ENCODE results near the gene EDIL3.

EDIL3 gene

DNA sequence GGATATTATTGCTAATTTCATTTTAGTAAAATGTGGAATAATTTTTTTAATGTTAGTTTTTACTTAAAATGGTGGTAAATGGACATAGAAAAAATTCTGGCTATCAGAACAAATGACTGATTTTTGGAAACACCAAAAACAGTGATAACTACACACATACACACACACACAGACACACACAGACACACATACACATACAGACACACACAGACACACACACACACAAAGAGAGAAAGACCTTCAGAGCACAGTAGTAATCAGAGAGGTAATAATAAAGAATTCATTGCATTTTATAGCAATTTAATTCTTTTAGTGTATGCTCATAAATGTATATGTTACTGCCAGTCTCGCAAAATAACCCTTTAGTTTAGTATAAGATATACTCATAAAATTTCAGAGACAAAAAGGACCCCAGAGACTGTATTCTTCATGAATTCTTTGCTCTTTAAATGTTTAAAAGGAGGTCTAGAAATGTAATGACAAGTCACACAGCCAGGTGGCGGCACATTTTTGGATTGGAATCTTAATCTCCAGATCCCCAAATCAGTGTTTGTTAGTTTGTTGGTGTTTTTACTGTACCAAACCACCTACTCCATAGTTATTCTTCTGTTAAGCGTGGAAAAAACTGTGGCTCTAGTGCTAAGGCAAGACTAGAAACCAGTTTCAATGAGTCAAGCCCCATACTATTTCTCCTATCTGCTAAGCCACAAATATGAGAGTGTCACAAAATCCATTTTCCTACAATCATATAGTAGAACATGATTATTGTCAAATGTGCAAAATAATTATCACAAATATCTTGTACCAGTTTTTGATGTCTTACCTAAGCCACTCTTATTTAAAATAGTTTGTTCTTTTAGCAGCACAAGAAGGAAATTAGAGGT, 109.9 kb downstream of the EDIL3 start:
- DNase-seq (ENCODE audit: insufficient read length, low spot score) (no peak), FAIRE-seq (peak; percentile 58)
- TF ChIP-seq, protein P1, sequence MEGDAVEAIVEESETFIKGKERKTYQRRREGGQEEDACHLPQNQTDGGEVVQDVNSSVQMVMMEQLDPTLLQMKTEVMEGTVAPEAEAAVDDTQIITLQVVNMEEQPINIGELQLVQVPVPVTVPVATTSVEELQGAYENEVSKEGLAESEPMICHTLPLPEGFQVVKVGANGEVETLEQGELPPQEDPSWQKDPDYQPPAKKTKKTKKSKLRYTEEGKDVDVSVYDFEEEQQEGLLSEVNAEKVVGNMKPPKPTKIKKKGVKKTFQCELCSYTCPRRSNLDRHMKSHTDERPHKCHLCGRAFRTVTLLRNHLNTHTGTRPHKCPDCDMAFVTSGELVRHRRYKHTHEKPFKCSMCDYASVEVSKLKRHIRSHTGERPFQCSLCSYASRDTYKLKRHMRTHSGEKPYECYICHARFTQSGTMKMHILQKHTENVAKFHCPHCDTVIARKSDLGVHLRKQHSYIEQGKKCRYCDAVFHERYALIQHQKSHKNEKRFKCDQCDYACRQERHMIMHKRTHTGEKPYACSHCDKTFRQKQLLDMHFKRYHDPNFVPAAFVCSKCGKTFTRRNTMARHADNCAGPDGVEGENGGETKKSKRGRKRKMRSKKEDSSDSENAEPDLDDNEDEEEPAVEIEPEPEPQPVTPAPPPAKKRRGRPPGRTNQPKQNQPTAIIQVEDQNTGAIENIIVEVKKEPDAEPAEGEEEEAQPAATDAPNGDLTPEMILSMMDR (IDR thresholded peaks at IDR 0.05; ENCODE audit: insufficient read depth, missing control alignments), result peak; percentile 55

DNA sequence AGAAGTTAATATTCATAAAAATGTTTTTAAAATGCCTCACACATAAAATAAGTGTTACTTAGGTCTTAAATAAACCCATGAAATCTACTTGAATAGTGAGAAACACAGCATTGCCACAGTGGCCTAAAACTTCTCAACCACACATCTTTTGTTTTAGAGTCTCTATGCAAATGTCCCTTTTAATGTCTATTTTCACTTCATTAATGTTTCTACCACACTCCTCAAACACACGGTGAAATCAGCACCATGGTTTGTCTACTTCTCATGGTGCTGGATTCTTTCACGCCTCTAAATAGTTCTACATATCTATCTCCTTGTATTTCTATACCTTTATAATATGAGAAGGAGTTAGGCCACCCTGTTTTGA, 111.2 kb downstream of the EDIL3 start:
- DNase-seq (ENCODE audit: insufficient read length, low spot score), result no peak
- no peak for FAIRE-seq
- TF ChIP-seq, protein P1 (IDR thresholded peaks at IDR 0.05; ENCODE audit: insufficient read depth, missing control alignments), result no peak

DNA sequence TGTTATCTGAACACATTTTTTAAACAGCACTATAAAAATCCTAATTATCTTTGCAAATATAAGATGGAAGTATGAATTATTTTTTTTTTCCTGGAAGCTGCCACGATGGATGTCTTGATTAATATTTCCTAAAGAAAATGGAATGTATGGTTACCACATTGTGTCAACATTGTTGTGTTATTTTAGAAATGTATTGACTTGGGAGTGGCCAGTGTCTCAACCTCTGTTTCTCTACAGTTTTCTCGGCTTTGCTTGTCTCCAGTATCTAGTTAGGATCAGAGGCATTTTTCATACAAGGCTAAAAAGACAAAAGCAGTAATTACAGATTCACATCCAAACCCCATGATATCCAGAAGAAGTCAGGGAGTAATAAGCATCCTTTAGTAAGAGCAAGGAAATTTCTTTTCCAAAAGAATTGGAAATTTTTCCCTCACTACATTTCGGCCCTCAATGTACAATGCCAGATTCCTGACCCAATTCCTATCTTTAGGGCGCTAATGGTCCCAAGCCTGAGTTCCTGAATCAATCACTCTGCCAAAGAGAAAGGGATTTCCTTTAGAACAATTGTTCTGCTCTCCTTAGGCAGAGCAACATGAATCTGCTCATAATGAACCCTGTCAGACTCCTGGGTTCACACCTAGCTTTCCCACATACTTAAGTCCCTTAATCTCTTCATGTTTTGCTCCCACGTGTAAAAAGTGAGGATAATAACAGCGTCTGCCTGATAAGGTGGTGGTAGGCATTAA, 111.7 kb downstream of the EDIL3 start:
- DNase-seq (ENCODE audit: insufficient read length, low spot score) (no peak), FAIRE-seq (peak; percentile 21)
- TF ChIP-seq, protein P1 (IDR thresholded peaks at IDR 0.05; ENCODE audit: insufficient read depth, missing control alignments), result no peak

DNA sequence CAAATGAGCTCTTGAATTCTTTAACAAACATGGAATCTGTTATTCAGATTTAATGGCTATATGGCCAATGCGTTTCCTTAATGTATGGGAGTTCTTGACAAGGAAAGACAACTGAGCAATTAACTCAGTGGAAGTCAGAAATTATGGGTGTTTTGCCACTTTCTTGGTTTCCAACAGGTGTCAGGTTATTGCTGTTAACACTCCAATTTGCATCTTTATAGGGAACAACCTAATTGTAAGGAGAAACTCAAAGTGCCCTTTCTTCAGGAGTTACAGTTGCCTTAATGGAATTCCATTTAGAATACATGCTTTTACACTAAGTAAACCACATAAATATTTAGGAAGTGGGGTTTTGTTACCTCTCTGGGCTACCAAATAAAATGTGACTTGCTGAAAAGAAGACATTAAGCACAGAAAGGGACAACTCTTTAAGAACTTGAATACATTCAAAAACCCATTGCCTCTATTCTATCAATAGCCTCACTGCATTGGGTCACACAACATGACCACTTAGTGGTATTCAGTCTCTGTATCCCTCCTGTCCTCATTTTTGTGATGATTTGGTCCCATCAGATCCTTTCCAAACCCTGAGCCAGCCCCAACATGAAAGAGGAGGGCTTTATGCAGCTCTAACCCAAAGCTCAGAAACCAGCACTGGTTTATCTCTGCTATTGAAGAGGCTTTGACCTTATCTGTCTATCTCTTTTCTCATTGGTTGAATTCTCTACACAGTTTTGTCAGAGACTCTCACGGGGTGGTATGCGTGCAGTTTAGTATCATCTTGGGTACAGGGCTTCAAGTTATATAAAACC, 118.7 kb downstream of the EDIL3 start:
- TF ChIP-seq, protein P1 (IDR thresholded peaks at IDR 0.05; ENCODE audit: insufficient read depth, missing control alignments), result no peak
- FAIRE-seq, result no peak
- DNase-seq (ENCODE audit: insufficient read length, low spot score), result no peak

DNA sequence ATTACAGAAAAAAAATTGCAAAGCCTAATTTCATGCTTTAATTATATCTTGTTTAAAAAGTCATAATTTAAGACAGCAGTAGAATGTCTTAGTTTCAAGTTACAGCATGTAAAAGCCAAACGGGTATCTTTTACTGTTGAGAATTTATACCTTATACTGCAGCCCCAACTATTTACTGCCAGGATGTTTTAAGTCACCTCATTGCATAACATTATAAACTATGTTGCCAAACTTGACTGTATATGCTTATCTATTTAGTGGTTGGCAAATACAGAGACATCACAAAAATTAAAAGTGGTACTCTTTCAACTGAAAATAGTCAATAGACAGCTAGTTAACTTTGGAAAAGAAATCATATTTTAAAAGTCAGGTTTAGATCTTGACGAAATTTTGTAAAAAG, 119.5 kb downstream of the EDIL3 start:
- FAIRE-seq (no peak), DNase-seq (ENCODE audit: insufficient read length, low spot score) (no peak)
- TF ChIP-seq, protein P1 (IDR thresholded peaks at IDR 0.05; ENCODE audit: insufficient read depth, missing control alignments), result no peak

DNA sequence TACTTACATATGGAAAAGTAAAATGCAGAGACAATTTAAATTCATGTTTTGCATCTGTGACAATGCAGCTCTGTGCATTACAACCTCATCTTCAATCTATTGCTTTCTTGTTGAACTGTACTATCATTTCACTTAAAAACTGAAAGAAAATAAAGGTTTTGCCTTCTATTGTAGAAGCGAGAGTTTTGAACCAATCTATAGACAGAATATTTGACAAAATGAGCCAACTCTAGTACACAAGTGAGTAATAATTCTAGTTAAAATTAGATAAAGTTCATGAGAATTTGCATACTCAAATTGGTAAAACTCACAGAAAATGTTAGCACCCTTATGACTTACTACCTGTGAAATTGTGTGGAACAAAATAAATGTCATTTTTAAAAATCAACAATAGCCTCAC, 123.7 kb downstream of the EDIL3 start:
- FAIRE-seq, result peak; percentile 16
- DNase-seq (ENCODE audit: insufficient read length, low spot score), result no peak
- TF ChIP-seq, protein P1 (IDR thresholded peaks at IDR 0.05; ENCODE audit: insufficient read depth, missing control alignments), result no peak

Measured in D721Med (cell line).